WERI-Rb-1 (cell line): ENCODE measurements around the gene SUSD1.

Experiments used
- DNase-seq: peaks from one replicate; pipeline ENCODE4 v3.0.0-alpha.2; 2020
- H3K27ac ChIP-seq: fragments of 250-450 bp; sonication (Bioruptor Pico); 2 replicates; pipeline ENCODE4 v1.5.1; 2020; ENCODE audit warnings: mild to moderate bottlenecking, moderate library complexity
- H3K27me3 ChIP-seq: fragments of 250-450 bp; sonication (Bioruptor Pico); 2 replicates; pipeline ENCODE4 v1.5.1; 2021; ENCODE audit warnings: mild to moderate bottlenecking, low read depth, moderate library complexity; ENCODE audit not compliant: insufficient read depth, severe bottlenecking
- H3K36me3 ChIP-seq: fragments of 250-450 bp; sonication (Bioruptor Pico); 2 replicates; pipeline ENCODE4 v1.5.1; 2020; ENCODE audit warnings: mild to moderate bottlenecking, moderate library complexity
- H3K4me3 ChIP-seq: 2 replicates; pipeline ENCODE4 v1.5.1; 2011; ENCODE audit warnings: low read depth, mild to moderate bottlenecking, control low read depth, low read length
- H3K9me3 ChIP-seq: fragments of 250-450 bp; sonication (Bioruptor Pico); 2 replicates; pipeline ENCODE4 v1.5.1; 2021; ENCODE audit warnings: mild to moderate bottlenecking, moderate library complexity; ENCODE audit not compliant: severe bottlenecking
- CTCF ChIP-seq: IDR thresholded peaks from 2 replicates; pipeline ENCODE4 v1.5.1; 2011; ENCODE audit warnings: low read depth, mild to moderate bottlenecking, control low read depth, inconsistent platforms, low read length

SUSD1 gene

GRCh38 chr9:112000743-112001142 is 174.4 kb downstream of the SUSD1 start:
- no peak for TF ChIP-seq CTCF

DNA sequence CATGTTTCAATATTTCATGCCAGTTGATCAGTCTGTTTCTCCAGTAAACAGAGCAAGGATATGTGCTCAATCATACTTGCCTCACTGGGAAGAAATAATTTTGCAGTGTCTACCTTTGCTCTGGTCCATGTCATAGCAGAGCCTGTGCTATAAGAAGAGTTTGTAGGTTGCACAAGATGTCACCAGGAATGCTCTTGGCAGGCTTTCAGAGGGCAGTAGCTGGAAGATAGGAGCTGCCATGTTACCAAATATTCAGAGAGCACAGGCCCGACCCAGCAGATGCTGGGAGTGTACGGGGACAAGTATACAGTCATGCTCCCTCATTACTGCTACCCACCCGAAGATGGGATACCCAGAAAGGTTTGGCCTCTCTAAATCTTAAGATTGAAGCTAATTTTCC is 175.8 kb downstream of the SUSD1 start:
- no peaks in the 10 kb centered on the region for H3K27me3 ChIP-seq
- DNase-seq = no peak

More at GRCh38 chr9:112000743-112001142, 174.4 kb downstream of the SUSD1 start:
- no peak overlapping the region for H3K27ac ChIP-seq
- no peak overlapping the region for H3K4me3 ChIP-seq
- no peaks in the 10 kb centered on the region for H3K36me3 ChIP-seq
- no peak for DNase-seq
- H3K9me3 ChIP-seq = peaks cover 2% of the 10 kb centered on the region
- H3K27me3 ChIP-seq = no peaks in the 10 kb centered on the region

GRCh38 chr9:111997831-111998230 is 177.3 kb downstream of the SUSD1 start:
- no peaks in the 10 kb centered on the region for H3K36me3 ChIP-seq
- H3K27me3 ChIP-seq = no peaks in the 10 kb centered on the region
- peaks cover 2% of the 10 kb centered on the region for H3K9me3 ChIP-seq
- H3K4me3 ChIP-seq = no peak overlapping the region
- no peak for TF ChIP-seq CTCF
- H3K27ac ChIP-seq = no peak overlapping the region
- no peak for DNase-seq

More for the DNA sequence above, 175.8 kb downstream of the SUSD1 start:
- H3K36me3 ChIP-seq = no peaks in the 10 kb centered on the region
- no peak overlapping the region for H3K27ac ChIP-seq
- no peak for TF ChIP-seq CTCF
- no peak overlapping the region for H3K4me3 ChIP-seq
- peaks cover 2% of the 10 kb centered on the region for H3K9me3 ChIP-seq

GRCh38 chr9:111994831-111995458 is 180.2 kb downstream of the SUSD1 start:
- no peak overlapping the region for H3K27ac ChIP-seq
- no peak for TF ChIP-seq CTCF
- DNase-seq = no peak

GRCh38 chr9:111993319-111993718 is 181.8 kb downstream of the SUSD1 start:
- Histone ChIP-seq H3K4me3 (no peak overlapping the region), H3K27ac (no peak overlapping the region)

More at GRCh38 chr9:111994831-111995458, 180.2 kb downstream of the SUSD1 start:
- Histone ChIP-seq H3K4me3 (no peak overlapping the region), H3K27me3 (no peaks in the 10 kb centered on the region), H3K36me3 (no peaks in the 10 kb centered on the region), H3K9me3 (no peaks in the 10 kb centered on the region)

More at GRCh38 chr9:111993319-111993718, 181.8 kb downstream of the SUSD1 start:
- Histone ChIP-seq H3K36me3 (no peaks in the 10 kb centered on the region), H3K27me3 (no peaks in the 10 kb centered on the region), H3K9me3 (peaks cover 2% of the 10 kb centered on the region)
- no peak for DNase-seq
- no peak for TF ChIP-seq CTCF
